HG03280 (cell line): ENCODE measurements around the gene CHST9.
"Not testable (repeated sequence)": the region's sequence is repeated elsewhere in the genome, so short reads cannot be mapped to it uniquely, and the experiment has no call there.

Source experiments
- ATAC-seq: cut with Tn5 transposase; IDR thresholded peaks from one replicate; pipeline ENCODE4 v1.9.1; 2021; ENCODE audit warnings: mild to moderate bottlenecking, moderate library complexity; ENCODE audit not compliant: unreplicated experiment

Gene CHST9

GRCh38 chr18:26941584-26941983, 243.5 kb downstream of the CHST9 start:
- no peak for ATAC-seq

GRCh38 chr18:26940744-26941398, 244.2 kb downstream of the CHST9 start:
- ATAC-seq, result no peak

- no peak for ATAC-seq
Measured at GRCh38 chr18:26931659-26932058, 253.4 kb downstream of the CHST9 start.

GRCh38 chr18:26930630-26931029, 254.5 kb downstream of the CHST9 start:
- ATAC-seq, result no peak

GRCh38 chr18:26928670-26929313, 256.3 kb downstream of the CHST9 start:
- no peak for ATAC-seq

- not testable (repeated sequence) for ATAC-seq
Measured at GRCh38 chr18:26927822-26928221, 257.3 kb downstream of the CHST9 start.

GRCh38 chr18:26926066-26926675, 258.9 kb downstream of the CHST9 start:
- ATAC-seq, result no peak

- ATAC-seq, result no peak
Measured at GRCh38 chr18:26925313-26925712, 259.8 kb downstream of the CHST9 start.

GRCh38 chr18:26922313-26922712, 262.8 kb downstream of the CHST9 start:
- ATAC-seq, result no peak

- no peak for ATAC-seq
Measured at GRCh38 chr18:26920644-26921043, 264.5 kb downstream of the CHST9 start.

- ATAC-seq, result no peak
Measured at GRCh38 chr18:26919627-26920026, 265.5 kb downstream of the CHST9 start.

GRCh38 chr18:26919201-26919600, 265.9 kb downstream of the CHST9 start:
- no peak for ATAC-seq

- no peak for ATAC-seq
Measured at GRCh38 chr18:26911840-26912239, 273.3 kb downstream of the CHST9 start.

GRCh38 chr18:26909599-26910290, 275.4 kb downstream of the CHST9 start:
- ATAC-seq, result no peak

- ATAC-seq, result no peak
Measured at GRCh38 chr18:26908906-26909305, 276.2 kb downstream of the CHST9 start.

GRCh38 chr18:26902291-26902690, 282.8 kb downstream of the CHST9 start:
- no peak for ATAC-seq

- ATAC-seq, result no peak
Measured at GRCh38 chr18:26901020-26901419, 284.1 kb downstream of the CHST9 start.

- ATAC-seq, result no peak
Measured at GRCh38 chr18:26894426-26894825, 290.7 kb downstream of the CHST9 start.

GRCh38 chr18:26893996-26894395, 291.1 kb downstream of the CHST9 start:
- ATAC-seq, result no peak

GRCh38 chr18:26888259-26888658, 296.8 kb downstream of the CHST9 start:
- ATAC-seq, result no peak

GRCh38 chr18:26875040-26875654, 310.0 kb downstream of the CHST9 start:
- ATAC-seq, result no peak
